HEK293 (cell line): ENCODE measurements around the gene ARHGAP10.

Experiments
- CTCF ChIA-PET: fragments of 350-600 bp; formaldehyde crosslinking; extraction: SDS; loops from one replicate; lab custom pipeline; 2021; ENCODE audit warnings: antibody characterized with exemption; lab: Yijun Ruan, JAX
- POLR2A ChIA-PET: fragments of 300-600 bp; formaldehyde crosslinking; extraction: SDS; loops from one replicate; lab custom pipeline; 2020; ENCODE audit warnings: antibody characterized with exemption, inconsistent platforms; lab: Yijun Ruan, JAX
- H3K27ac ChIP-seq: fragments of 200-500 bp; sonication (Bioruptor generic); 2 replicates; pipeline ENCODE4 v1.5.1; 2014; ENCODE audit warnings: low read depth, low read length, control low read depth, inconsistent platforms; ENCODE audit errors: extremely low read depth
- H3K36me3 ChIP-seq, 2 experiments: fragments of 200-500 bp in 1 of 2; sonication (Bioruptor generic) in 1 of 2; 1 replicate in 1 of 2; 2 replicates in 1 of 2; pipeline ENCODE4 v1.5.1; 2014 to 2017; ENCODE audit warnings: inconsistent platforms in 2 of 2, low read length in 2 of 2; ENCODE audit not compliant: control insufficient read depth in 2 of 2, insufficient read depth in 1 of 2
- H3K4me1 ChIP-seq: fragments of 200-500 bp; sonication (Bioruptor generic); 2 replicates; pipeline ENCODE4 v1.5.1; 2014; ENCODE audit warnings: mild to moderate bottlenecking, low read length, inconsistent platforms; ENCODE audit not compliant: control insufficient read depth, insufficient read depth
- H3K4me3 ChIP-seq: 2 replicates; pipeline ENCODE4 v1.5.1; 2011; ENCODE audit warnings: low read depth, mild to moderate bottlenecking, control low read depth, low read length, moderate library complexity
- H3K9me3 ChIP-seq: fragments of 200-500 bp; sonication (Bioruptor generic); 2 replicates; pipeline ENCODE4 v1.5.1; 2014; ENCODE audit warnings: low read depth, low read length, inconsistent platforms; ENCODE audit not compliant: control insufficient read depth, insufficient read depth
- BCL6B ChIP-seq: fragments of 450-650 bp; formaldehyde crosslinking; IDR thresholded peaks from 2 replicates; pipeline ENCODE4 v1.5.1; 2017; ENCODE audit warnings: missing biosample characterization, missing genetic modification characterization
- OSR2 ChIP-seq: fragments of 450-650 bp; formaldehyde crosslinking; IDR thresholded peaks from 2 replicates; pipeline ENCODE4 v1.5.1; 2016; ENCODE audit warnings: missing biosample characterization, missing genetic modification characterization
- PRDM4 ChIP-seq: fragments of 450-650 bp; formaldehyde crosslinking; IDR thresholded peaks from 2 replicates; pipeline ENCODE4 v1.5.1; 2017; ENCODE audit warnings: missing biosample characterization, missing genetic modification characterization
- ZBTB17 ChIP-seq: fragments of 450-650 bp; formaldehyde crosslinking; IDR thresholded peaks from 2 replicates; pipeline ENCODE4 v1.5.1; 2016; ENCODE audit warnings: missing biosample characterization, missing genetic modification characterization
- ZNF148 ChIP-seq: fragments of 450-650 bp; formaldehyde crosslinking; IDR thresholded peaks from 2 replicates; pipeline ENCODE4 v1.5.0; 2017; ENCODE audit warnings: missing biosample characterization, missing genetic modification characterization, borderline replicate concordance
- ZNF155 ChIP-seq: fragments of 450-650 bp; formaldehyde crosslinking; IDR thresholded peaks from 2 replicates; pipeline ENCODE4 v1.5.1; 2016; ENCODE audit warnings: missing biosample characterization, missing genetic modification characterization
- ZNF23 ChIP-seq: fragments of 450-650 bp; formaldehyde crosslinking; IDR thresholded peaks from 2 replicates; pipeline ENCODE4 v1.5.1; 2016; ENCODE audit warnings: missing biosample characterization, missing genetic modification characterization, borderline replicate concordance
- ZNF239 ChIP-seq: fragments of 450-650 bp; formaldehyde crosslinking; IDR thresholded peaks from 2 replicates; pipeline ENCODE4 v1.5.1; 2016; ENCODE audit warnings: missing biosample characterization, missing genetic modification characterization
- ZNF354C ChIP-seq: fragments of 450-650 bp; formaldehyde crosslinking; IDR thresholded peaks from 2 replicates; pipeline ENCODE4 v1.5.1; 2016; ENCODE audit warnings: missing biosample characterization, missing genetic modification characterization, low read depth, borderline replicate concordance
- ZNF398 ChIP-seq: fragments of 450-650 bp; formaldehyde crosslinking; IDR thresholded peaks from 2 replicates; pipeline ENCODE4 v1.5.1; 2017; ENCODE audit warnings: missing biosample characterization, missing genetic modification characterization
- ZNF423 ChIP-seq: fragments of 450-650 bp; formaldehyde crosslinking; IDR thresholded peaks from 2 replicates; pipeline ENCODE4 v1.5.1; 2016; ENCODE audit warnings: missing biosample characterization, missing genetic modification characterization
- ZNF426 ChIP-seq: fragments of 450-650 bp; formaldehyde crosslinking; IDR thresholded peaks from 2 replicates; pipeline ENCODE4 v1.5.1; 2017; ENCODE audit warnings: missing biosample characterization, missing genetic modification characterization, mild to moderate bottlenecking, inconsistent platforms, moderate library complexity
- ZNF501 ChIP-seq: fragments of 450-650 bp; formaldehyde crosslinking; IDR thresholded peaks from 2 replicates; pipeline ENCODE4 v1.5.1; 2016; ENCODE audit warnings: missing biosample characterization, missing genetic modification characterization
- ZNF558 ChIP-seq: fragments of 450-650 bp; formaldehyde crosslinking; IDR thresholded peaks from 2 replicates; pipeline ENCODE4 v1.5.1; 2016; ENCODE audit warnings: missing biosample characterization, missing genetic modification characterization
- ZNF585B ChIP-seq: fragments of 450-650 bp; formaldehyde crosslinking; IDR thresholded peaks from 2 replicates; pipeline ENCODE4 v1.5.1; 2016; ENCODE audit warnings: missing biosample characterization, missing genetic modification characterization
- ZNF664 ChIP-seq: fragments of 450-650 bp; formaldehyde crosslinking; IDR thresholded peaks from 2 replicates; pipeline ENCODE4 v1.5.1; 2016; ENCODE audit warnings: missing biosample characterization, missing genetic modification characterization
- ZNF76 ChIP-seq: fragments of 450-650 bp; formaldehyde crosslinking; IDR thresholded peaks from 2 replicates; pipeline ENCODE4; 2016; ENCODE audit warnings: low read depth, missing biosample characterization, missing genetic modification characterization, borderline replicate concordance
- ZNF837 ChIP-seq: fragments of 450-650 bp; formaldehyde crosslinking; IDR thresholded peaks from 2 replicates; pipeline ENCODE4 v1.5.1; 2016; ENCODE audit warnings: missing biosample characterization, missing genetic modification characterization
- ZSCAN23 ChIP-seq: fragments of 450-650 bp; formaldehyde crosslinking; IDR thresholded peaks from 2 replicates; pipeline ENCODE4 v1.5.1; 2016; ENCODE audit warnings: missing biosample characterization, missing genetic modification characterization
- ZSCAN30 ChIP-seq: fragments of 450-650 bp; IDR thresholded peaks from 2 replicates; pipeline ENCODE4 v1.5.1; 2018; ENCODE audit warnings: missing biosample characterization, mild to moderate bottlenecking, missing genetic modification characterization, moderate library complexity

Gene ARHGAP10

GRCh38 chr4:147943159-147943638 is 211.3 kb downstream of the ARHGAP10 start (continued):
- TF ChIP-seq PRDM4 (tag by site-specific recombination) = no peak
- TF ChIP-seq ZNF426 (tag by site-specific recombination) = no peak
- no peak for TF ChIP-seq ZNF239 (tag by site-specific recombination)
- no peak for TF ChIP-seq ZNF76 (tag by site-specific recombination)
- no peak for TF ChIP-seq ZNF664

GRCh38 chr4:147944249-147944648 is 212.4 kb downstream of the ARHGAP10 start:
- peaks cover 7 to 15% of the 10 kb centered on the region in 2 experiments; a peak in 2 of 3 replicates for H3K36me3 ChIP-seq
- no peak for TF ChIP-seq ZNF398 (tag by site-specific recombination)
- no peak for TF ChIP-seq PRDM4 (tag by site-specific recombination)
- no peak for TF ChIP-seq ZNF501
- TF ChIP-seq ZNF155 (tag by site-specific recombination) = no peak
- TF ChIP-seq ZNF354C (tag by site-specific recombination) = no peak
- no peak for TF ChIP-seq ZNF423 (tag by site-specific recombination)
- no peak for TF ChIP-seq OSR2

GRCh38 chr4:147944670-147945260 is 212.9 kb downstream of the ARHGAP10 start:
- Histone ChIP-seq H3K4me1 (peaks cover 6% of the 10 kb centered on the region; the same call in 1 of the 2 replicates), H3K27ac (no peak overlapping the region), H3K4me3 (no peak overlapping the region), H3K9me3 (no peaks in the 10 kb centered on the region), H3K36me3 (peaks cover 7 to 15% of the 10 kb centered on the region in 2 experiments; a peak in 2 of 3 replicates)
- POLR2A ChIA-PET = no interaction called here
- CTCF ChIA-PET = no interaction called here
- TF ChIP-seq BCL6B (no peak), ZSCAN30 (tag by site-specific recombination) (no peak), ZNF585B (no peak), ZNF23 (tag by site-specific recombination) (no peak), ZNF558 (tag by site-specific recombination) (no peak), ZNF148 (tag by site-specific recombination) (no peak), ZNF837 (tag by site-specific recombination) (no peak), ZBTB17 (tag by site-specific recombination) (no peak), ZSCAN23 (tag by site-specific recombination) (no peak)

More at GRCh38 chr4:147944249-147944648, 212.4 kb downstream of the ARHGAP10 start:
- POLR2A ChIA-PET = no interaction called here
- H3K27ac ChIP-seq = no peak overlapping the region
- CTCF ChIA-PET = no interaction called here
- no peaks in the 10 kb centered on the region for H3K9me3 ChIP-seq
- peaks cover 10% of the 10 kb centered on the region for H3K4me1 ChIP-seq
- no peak overlapping the region for H3K4me3 ChIP-seq
